NCI-H2171 (cell line): ENCODE results near the gene COQ8A.
"Not testable (repeated sequence)": the region's sequence is repeated elsewhere in the genome, so short reads cannot be mapped to it uniquely, and the experiment has no call there.

Experiments
- DNase-seq: peaks from one replicate; lab custom pipeline; 2025; lab: John Stamatoyannopoulos, UW

The COQ8A gene

DNA sequence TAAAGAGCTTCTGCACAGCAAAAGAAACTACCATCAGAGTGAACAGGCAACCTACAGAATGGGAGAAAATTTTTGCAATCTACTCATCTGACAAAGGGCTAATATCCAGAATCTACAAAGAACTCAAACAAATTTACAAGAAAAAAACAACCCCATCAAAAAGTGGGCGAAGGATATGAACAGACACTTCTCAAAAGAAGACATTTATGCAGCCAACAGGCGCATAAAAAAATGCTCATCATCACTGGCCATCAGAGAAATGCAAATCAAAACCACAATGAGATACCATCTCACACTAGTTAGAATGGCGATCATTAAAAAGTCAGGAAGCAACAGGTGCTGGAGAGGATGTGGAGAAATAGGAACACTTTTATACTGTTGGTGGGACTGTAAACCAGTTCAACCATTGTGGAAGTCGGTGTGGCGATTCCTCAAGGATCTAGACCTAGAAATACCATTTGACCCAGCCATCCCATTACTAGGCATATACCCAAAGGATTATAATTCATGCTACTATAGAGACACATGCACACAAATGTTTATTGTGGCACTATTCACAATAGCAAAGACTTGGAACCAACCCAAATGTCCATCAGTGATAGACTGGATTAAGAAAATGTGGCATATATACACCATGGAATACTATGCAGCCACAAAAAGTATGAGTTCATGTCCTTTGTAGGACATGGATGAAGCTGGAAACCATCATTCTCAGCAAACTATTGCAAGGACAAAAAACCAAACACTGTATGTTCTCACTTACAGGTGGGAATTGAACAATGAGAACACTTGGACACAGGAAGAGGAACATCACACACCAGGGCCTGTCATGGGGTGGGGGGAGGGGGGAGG, 10.6 kb upstream of the COQ8A start:
- not testable (repeated sequence) for DNase-seq

DNA sequence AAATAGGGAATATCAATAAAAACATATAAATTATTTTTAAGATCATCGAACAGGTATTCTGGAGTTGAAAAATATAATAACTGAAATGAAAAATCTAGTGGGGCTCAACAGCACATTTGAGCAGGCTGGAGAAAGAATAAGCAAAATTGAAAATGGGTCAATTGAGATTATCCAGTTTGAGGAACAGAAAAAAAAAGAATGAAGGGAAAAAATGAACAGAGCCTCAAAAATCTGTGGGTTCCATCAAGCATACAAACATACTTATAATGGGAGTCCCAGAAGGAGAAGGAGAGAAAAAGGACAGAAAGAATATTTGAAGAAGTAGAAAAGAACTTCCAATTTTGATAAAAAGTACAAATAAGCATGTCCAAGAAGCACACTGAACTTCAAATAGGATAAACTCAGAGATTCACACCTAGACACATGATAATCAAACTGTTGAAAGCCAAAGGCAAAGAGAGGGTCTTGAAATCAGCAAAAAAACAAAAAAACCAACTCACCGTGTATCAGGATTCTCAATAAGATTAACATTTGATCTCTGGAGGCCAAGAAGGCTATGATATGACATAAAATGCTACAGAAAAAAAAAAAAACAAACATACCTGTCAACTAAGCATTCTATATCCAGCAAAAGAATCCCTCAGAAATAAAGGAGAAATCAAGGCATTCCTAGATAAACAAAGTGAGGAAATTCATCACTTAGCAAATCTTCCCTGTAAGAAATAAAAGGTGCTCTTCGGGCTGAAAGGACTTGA, 5.4 kb upstream of the COQ8A start:
- DNase-seq = no peak

DNA sequence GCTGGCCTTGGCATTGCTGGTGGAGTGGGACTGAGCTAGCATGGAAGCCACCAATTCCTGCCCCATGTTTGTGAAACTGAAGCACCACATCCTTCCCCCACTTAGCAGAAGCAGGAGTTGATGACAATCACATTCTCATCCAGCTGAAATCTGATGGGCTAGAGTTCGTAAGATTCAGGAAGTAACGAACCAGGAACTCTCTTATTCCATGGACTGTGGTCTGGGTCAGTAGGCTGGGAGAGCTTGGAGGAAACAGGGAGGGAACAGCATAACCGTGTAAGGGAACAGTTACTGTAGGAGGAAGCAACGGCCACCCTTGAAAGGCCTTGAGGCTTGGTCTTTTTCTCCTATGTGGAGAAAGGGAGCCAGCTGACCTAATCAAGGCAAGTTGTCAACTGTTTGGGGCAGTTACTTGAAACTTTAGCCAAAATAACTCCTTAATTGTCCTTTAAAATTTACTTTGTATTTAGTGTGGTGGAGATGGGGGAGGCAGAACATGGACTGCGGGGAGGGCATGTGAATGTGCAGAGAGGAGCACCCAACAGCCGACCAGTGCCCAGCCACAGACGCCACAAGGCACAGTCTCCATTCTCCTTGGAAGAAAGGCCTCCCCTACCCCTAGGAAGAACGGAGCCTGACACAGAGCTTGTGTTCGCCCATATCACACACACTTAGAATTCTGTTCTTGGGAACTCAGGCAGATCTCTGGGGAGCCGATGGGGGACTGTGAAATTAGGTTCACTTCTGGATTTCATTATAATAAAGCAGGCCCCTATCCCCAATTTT, 2.0 kb upstream of the COQ8A start:
- DNase-seq = no peak

- DNase-seq = no peak
These were observed 1.1 kb upstream of the COQ8A start for GRCh38 chr1:226938903-226939437.

GRCh38 chr1:226939438-226940028, 561 bp upstream of the COQ8A start:
- DNase-seq = peak; percentile 76

- no peak for DNase-seq
These were observed 643 bp downstream of the COQ8A start for GRCh38 chr1:226940806-226941067.

- no peak for DNase-seq
These were observed 2.3 kb downstream of the COQ8A start for GRCh38 chr1:226942392-226942791.

GRCh38 chr1:226943156-226943555, 3.1 kb downstream of the COQ8A start:
- no peak for DNase-seq

DNA sequence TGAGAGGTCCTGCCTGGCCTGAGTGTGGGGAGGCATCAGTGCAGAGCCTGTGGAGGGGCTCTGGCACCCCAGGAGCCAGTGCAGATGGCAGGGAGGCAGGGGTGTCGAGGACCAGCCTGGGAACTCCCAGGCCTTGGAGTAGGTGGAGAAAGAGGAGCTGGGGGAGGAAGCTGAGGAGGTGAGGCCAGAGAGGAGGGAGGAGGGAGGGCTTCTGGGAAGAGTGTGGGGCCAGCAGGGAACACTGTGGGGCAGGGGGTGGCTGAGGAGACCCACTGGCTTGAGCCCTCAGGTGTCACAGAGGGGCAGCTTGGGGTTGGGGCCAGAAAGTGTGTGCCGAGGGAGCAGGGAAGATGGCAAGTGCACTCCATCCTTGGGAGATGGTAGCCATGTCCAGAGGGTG, 3.8 kb downstream of the COQ8A start:
- DNase-seq = no peak

GRCh38 chr1:226945106-226945857, 5.2 kb downstream of the COQ8A start:
- no peak for DNase-seq

DNA sequence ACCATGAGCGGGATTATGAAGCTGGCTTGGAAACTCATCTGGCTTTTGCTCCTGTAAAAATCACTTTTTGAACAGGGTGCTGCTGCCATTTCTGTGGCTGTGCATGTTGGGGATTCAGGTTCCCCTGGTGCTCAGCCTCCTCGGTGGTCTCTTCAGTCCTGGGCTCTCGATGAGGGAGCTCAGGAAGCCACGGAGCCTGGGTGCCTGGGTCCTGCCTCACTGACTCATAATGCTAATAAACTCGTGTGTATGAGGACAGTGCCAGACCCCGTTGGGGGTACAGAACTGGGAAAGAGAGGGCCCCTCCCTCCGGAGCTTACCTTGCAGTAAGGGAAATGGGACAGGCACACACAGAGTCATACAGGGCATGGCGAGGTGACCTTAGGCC, 5.8 kb downstream of the COQ8A start:
- no peak for DNase-seq

DNA sequence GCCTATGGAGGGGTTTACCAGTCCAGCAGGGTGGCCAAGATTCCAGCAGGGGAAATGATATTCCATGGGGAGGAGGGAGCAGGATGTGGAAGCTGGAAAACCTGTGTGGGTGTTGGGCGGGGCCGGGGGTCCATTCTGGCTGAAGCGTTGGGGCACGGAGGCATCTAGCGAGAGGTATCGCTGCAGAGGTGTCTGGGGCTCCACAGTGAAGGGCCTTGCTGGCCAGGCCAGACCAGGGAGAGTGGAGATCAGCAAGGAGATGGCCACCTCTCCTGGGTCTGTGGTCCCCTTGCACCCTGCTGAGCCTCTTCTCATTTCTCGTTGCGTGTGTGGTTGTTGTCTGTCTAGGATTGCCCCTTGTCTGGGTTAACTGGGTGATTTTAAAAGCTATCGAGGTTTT, 6.2 kb downstream of the COQ8A start:
- DNase-seq = no peak

GRCh38 chr1:226946841-226947240, 6.7 kb downstream of the COQ8A start:
- DNase-seq = no peak

- no peak for DNase-seq
These were observed 8.0 kb downstream of the COQ8A start for GRCh38 chr1:226948051-226948450.

GRCh38 chr1:226948480-226948879, 8.4 kb downstream of the COQ8A start:
- DNase-seq = no peak

- no peak for DNase-seq
These were observed 8.9 kb downstream of the COQ8A start for GRCh38 chr1:226948996-226949395.

- DNase-seq = no peak
These were observed 9.3 kb downstream of the COQ8A start for GRCh38 chr1:226949401-226949800.

DNA sequence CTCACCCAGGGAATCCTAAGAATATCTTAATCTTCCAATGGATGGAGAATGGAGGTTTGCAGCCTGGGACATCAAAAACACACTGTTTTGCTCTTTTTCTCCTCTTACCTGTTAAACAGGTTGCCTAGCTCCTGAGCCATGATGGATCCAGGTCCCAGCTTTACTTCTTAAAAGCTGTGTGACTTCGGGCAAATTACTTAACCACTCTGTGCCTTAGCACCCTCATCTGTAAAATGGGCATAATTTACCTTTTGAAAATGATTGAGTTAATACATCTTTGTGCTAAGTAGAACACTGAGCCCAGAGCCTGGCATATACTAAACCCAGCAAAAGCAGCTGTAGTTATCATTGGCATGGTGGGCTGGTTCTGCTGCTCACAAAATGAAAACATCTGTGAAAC, 10.2 kb downstream of the COQ8A start:
- no peak for DNase-seq

- DNase-seq = no peak
These were observed 10.8 kb downstream of the COQ8A start for GRCh38 chr1:226950871-226951270.

GRCh38 chr1:226951286-226952117, 11.4 kb downstream of the COQ8A start:
- DNase-seq = no peak

- no peak for DNase-seq
These were observed 12.0 kb downstream of the COQ8A start for GRCh38 chr1:226952118-226952441.
